Measurements from ENCODE around the gene KIF26B.
"Not testable (repeated sequence)": the region's sequence is repeated elsewhere in the genome, so short reads cannot be mapped to it uniquely, and the experiment has no call there.

KIF26B gene

GRCh38 chr1:245690156-245690690 is 535.4 kb downstream of the KIF26B start:
- DNase-seq, result no peak

- no peak for DNase-seq
These were observed 536.3 kb downstream of the KIF26B start for GRCh38 chr1:245690946-245691541.

GRCh38 chr1:245691897-245692296 is 537.1 kb downstream of the KIF26B start:
- DNase-seq, result no peak

GRCh38 chr1:245692318-245692717 is 537.5 kb downstream of the KIF26B start:
- DNase-seq, result no peak

- no peak for DNase-seq
These were observed 538.5 kb downstream of the KIF26B start for GRCh38 chr1:245693116-245693793.

- no peak for DNase-seq
These were observed 539.4 kb downstream of the KIF26B start for GRCh38 chr1:245693941-245694752.

GRCh38 chr1:245694753-245695195 is 540.0 kb downstream of the KIF26B start:
- DNase-seq, result no peak

GRCh38 chr1:245695211-245695610 is 540.4 kb downstream of the KIF26B start:
- no peak for DNase-seq

- not testable (repeated sequence) for DNase-seq
These were observed 540.9 kb downstream of the KIF26B start for GRCh38 chr1:245695701-245696100.

- DNase-seq, result no peak
These were observed 543.3 kb downstream of the KIF26B start for GRCh38 chr1:245698116-245698515.

- DNase-seq, result no peak
These were observed 544.1 kb downstream of the KIF26B start for GRCh38 chr1:245698860-245699259.

GRCh38 chr1:245700631-245701030 is 545.8 kb downstream of the KIF26B start:
- no peak for DNase-seq

GRCh38 chr1:245701631-245702030 is 546.8 kb downstream of the KIF26B start:
- DNase-seq, result no peak

- no peak for DNase-seq
These were observed 547.6 kb downstream of the KIF26B start for GRCh38 chr1:245702346-245702745.

GRCh38 chr1:245704341-245704740 is 549.6 kb downstream of the KIF26B start:
- no peak for DNase-seq

- no peak for DNase-seq
These were observed 550.0 kb downstream of the KIF26B start for GRCh38 chr1:245704765-245705164.

- no peak for DNase-seq
These were observed 553.2 kb downstream of the KIF26B start for GRCh38 chr1:245707941-245708340.

- DNase-seq, result no peak
These were observed 556.4 kb downstream of the KIF26B start for GRCh38 chr1:245710961-245711903.

GRCh38 chr1:245714027-245714426 is 559.2 kb downstream of the KIF26B start:
- DNase-seq, result not testable (repeated sequence)

- no peak for DNase-seq
These were observed 560.5 kb downstream of the KIF26B start for GRCh38 chr1:245715291-245715701.

- no peak for DNase-seq
These were observed 561.2 kb downstream of the KIF26B start for GRCh38 chr1:245715970-245716369.

- DNase-seq, result no peak
These were observed 561.8 kb downstream of the KIF26B start for GRCh38 chr1:245716561-245716960.
